Ishikawa (cell line): ENCODE data around the gene WDR82.

Source experiments
- CEBPB ChIP-seq: IDR thresholded peaks from 2 replicates; pipeline ENCODE4 v1.6.1; 2012
- EP300 ChIP-seq: IDR thresholded peaks from 2 replicates; pipeline ENCODE4 v1.6.1; 2012; ENCODE audit warnings: borderline replicate concordance
- RAD21 ChIP-seq: IDR thresholded peaks from 2 replicates; pipeline ENCODE4 v1.6.1; 2012; ENCODE audit warnings: low read depth
- TCF12 ChIP-seq: IDR thresholded peaks from 2 replicates; pipeline ENCODE4 v1.6.1; 2012; ENCODE audit warnings: low read depth
- YY1 ChIP-seq: IDR thresholded peaks from 2 replicates; pipeline ENCODE4 v1.6.1; 2012; ENCODE audit warnings: low read depth
- TF ChIP-seq, protein P1 (sequence below): IDR thresholded peaks from 2 replicates; pipeline ENCODE4 v1.6.1; 2012
- TF ChIP-seq, protein P2 (sequence below): IDR thresholded peaks from 2 replicates; pipeline ENCODE4 v1.6.1; 2012
- TF ChIP-seq, protein P3 (sequence below): IDR thresholded peaks from 2 replicates; pipeline ENCODE4 v1.6.1; 2012; ENCODE audit warnings: low read depth, mild to moderate bottlenecking

DNA sequence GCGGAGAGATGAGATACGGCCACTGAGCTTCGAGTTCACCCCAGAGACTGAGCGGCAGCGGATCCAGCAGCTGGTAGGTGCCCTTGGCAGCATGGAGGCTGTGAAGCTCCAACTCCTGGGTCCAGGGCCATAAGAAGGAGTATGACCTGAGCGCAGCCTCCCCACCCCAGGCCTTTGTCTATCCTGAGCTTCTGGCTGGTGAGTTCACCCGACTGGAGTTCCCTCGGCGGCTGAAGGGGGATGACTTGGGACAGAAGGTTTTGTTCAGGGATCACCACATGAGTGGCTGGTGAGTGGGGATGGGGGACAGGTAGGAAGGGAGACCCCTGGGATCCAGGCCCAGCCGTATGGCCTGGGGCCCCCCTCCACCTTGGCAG, 30.3 kb downstream of the WDR82 start:
- TF ChIP-seq EP300: no peak
- no peak for TF ChIP-seq RAD21
- TF ChIP-seq CEBPB: no peak
- TF ChIP-seq, protein P1, sequence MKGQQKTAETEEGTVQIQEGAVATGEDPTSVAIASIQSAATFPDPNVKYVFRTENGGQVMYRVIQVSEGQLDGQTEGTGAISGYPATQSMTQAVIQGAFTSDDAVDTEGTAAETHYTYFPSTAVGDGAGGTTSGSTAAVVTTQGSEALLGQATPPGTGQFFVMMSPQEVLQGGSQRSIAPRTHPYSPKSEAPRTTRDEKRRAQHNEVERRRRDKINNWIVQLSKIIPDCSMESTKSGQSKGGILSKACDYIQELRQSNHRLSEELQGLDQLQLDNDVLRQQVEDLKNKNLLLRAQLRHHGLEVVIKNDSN: no peak
- TF ChIP-seq, protein P2, sequence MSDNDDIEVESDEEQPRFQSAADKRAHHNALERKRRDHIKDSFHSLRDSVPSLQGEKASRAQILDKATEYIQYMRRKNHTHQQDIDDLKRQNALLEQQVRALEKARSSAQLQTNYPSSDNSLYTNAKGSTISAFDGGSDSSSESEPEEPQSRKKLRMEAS: no peak
- TF ChIP-seq YY1: no peak
- TF ChIP-seq, protein P3, sequence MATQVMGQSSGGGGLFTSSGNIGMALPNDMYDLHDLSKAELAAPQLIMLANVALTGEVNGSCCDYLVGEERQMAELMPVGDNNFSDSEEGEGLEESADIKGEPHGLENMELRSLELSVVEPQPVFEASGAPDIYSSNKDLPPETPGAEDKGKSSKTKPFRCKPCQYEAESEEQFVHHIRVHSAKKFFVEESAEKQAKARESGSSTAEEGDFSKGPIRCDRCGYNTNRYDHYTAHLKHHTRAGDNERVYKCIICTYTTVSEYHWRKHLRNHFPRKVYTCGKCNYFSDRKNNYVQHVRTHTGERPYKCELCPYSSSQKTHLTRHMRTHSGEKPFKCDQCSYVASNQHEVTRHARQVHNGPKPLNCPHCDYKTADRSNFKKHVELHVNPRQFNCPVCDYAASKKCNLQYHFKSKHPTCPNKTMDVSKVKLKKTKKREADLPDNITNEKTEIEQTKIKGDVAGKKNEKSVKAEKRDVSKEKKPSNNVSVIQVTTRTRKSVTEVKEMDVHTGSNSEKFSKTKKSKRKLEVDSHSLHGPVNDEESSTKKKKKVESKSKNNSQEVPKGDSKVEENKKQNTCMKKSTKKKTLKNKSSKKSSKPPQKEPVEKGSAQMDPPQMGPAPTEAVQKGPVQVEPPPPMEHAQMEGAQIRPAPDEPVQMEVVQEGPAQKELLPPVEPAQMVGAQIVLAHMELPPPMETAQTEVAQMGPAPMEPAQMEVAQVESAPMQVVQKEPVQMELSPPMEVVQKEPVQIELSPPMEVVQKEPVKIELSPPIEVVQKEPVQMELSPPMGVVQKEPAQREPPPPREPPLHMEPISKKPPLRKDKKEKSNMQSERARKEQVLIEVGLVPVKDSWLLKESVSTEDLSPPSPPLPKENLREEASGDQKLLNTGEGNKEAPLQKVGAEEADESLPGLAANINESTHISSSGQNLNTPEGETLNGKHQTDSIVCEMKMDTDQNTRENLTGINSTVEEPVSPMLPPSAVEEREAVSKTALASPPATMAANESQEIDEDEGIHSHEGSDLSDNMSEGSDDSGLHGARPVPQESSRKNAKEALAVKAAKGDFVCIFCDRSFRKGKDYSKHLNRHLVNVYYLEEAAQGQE: no peak
- TF ChIP-seq TCF12: no peak
